Karpas-422 (cell line): ENCODE data around the gene CA12. TPM values are rescaled to one million over a fixed set of nuclear protein-coding genes. Genes with fewer than 3 reads are reported as not detected.

ENCODE experiments used
- DNase-seq: peaks from one replicate; pipeline ENCODE4 v3.0.0-alpha.2; 2015
- H2AFZ ChIP-seq: fragments of 200-600 bp; sonication (generic); 2 replicates; pipeline ENCODE4 v1.6.1; 2014; ENCODE audit warnings: antibody characterized with exemption, low read length, mixed read lengths
- H3K27ac ChIP-seq: fragments of 200-600 bp; sonication (generic); 2 replicates; pipeline ENCODE4 v1.5.1; 2014; ENCODE audit warnings: mild to moderate bottlenecking, low read length, moderate library complexity
- H3K27me3 ChIP-seq: fragments of 200-600 bp; sonication (generic); 2 replicates; pipeline ENCODE4 v1.6.1; 2014; ENCODE audit warnings: low read length, mixed read lengths
- H3K36me3 ChIP-seq: fragments of 200-600 bp; sonication (generic); 2 replicates; pipeline ENCODE4 v1.6.1; 2014; ENCODE audit warnings: low read length, mixed read lengths; ENCODE audit not compliant: insufficient read depth
- H3K4me1 ChIP-seq: fragments of 200-600 bp; sonication (generic); 2 replicates; pipeline ENCODE4 v1.6.1; 2014; ENCODE audit warnings: mild to moderate bottlenecking, low read length, mixed read lengths
- H3K4me2 ChIP-seq: fragments of 200-600 bp; sonication (generic); 2 replicates; pipeline ENCODE4 v1.6.1; 2014; ENCODE audit warnings: low read length, low read depth, mild to moderate bottlenecking; ENCODE audit not compliant: poor library complexity, severe bottlenecking
- H3K4me3 ChIP-seq: fragments of 200-600 bp; sonication (generic); 2 replicates; pipeline ENCODE4 v1.5.1; 2014; ENCODE audit warnings: mild to moderate bottlenecking, antibody characterized with exemption, low read length, mixed read lengths
- H3K79me2 ChIP-seq: fragments of 200-600 bp; sonication (generic); 2 replicates; pipeline ENCODE4 v1.6.1; 2014; ENCODE audit warnings: mild to moderate bottlenecking, low read length, mixed read lengths
- H3K9ac ChIP-seq: fragments of 200-600 bp; sonication (generic); 2 replicates; pipeline ENCODE4 v1.6.0; 2014; ENCODE audit warnings: low read length
- H3K9me2 ChIP-seq: fragments of 200-600 bp; sonication (generic), shearing (Covaris generic); replicated peaks from 2 replicates; pipeline ENCODE4 v1.6.0; 2014; ENCODE audit warnings: mild to moderate bottlenecking, low read length, moderate library complexity; ENCODE audit not compliant: insufficient read depth
- H3K9me3 ChIP-seq: fragments of 300-700, 200-600 bp; sonication (generic); 2 replicates; pipeline ENCODE4 v1.6.1; 2014; ENCODE audit warnings: low read length, mixed read lengths
- H4K20me1 ChIP-seq: fragments of 200-600 bp; sonication (generic); 2 replicates; pipeline ENCODE4 v1.6.1; 2014; ENCODE audit warnings: mild to moderate bottlenecking, antibody characterized with exemption, low read length, low read depth; ENCODE audit not compliant: insufficient read depth
- total RNA-seq: library from RNA; depleted of rRNA; stranded (reverse); fragments of >200 nt; shearing (Covaris generic); gene quantifications from 2 replicates; pipeline ENCODE4 v1.2.3, GENCODE V29; 2014; ENCODE audit warnings: low replicate concordance

Gene CA12
- total RNA-seq, 1 experiment from 2014 or later: not detected

DNA sequence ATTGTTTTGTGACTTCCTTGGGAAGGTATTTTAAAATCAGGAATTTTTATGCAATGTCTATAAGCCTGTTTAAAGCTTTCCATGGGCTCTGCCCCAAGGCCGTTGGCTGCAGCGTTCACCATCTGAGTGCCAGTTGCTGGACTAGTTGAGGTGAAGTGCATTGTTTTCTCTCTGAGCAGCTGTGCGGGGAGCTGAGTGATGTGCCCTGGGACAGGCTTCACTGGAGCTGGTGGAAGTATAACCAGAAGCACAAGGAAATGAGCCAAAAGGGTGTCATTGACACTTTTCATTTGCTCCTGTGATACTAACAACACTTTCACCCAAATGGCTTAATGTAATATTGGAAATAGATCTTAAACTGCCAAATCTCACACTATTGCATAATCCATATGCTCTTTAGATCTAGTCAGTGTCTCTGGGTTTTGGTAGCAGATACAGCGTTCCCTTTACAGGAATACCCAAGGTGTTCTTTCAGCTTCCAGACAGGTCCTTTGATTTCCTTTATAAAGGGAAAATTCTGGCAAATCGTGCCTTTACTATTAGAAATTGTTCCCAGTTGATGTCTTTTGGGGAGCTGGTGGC is 75.1 kb downstream of the CA12 start:
- DNase-seq: no peak
- Histone ChIP-seq H3K9me3 (no peaks in the 10 kb centered on the region), H4K20me1 (no peaks in the 10 kb centered on the region), H3K9me2 (no peaks in the 10 kb centered on the region), H2AFZ (no peak overlapping the region), H3K36me3 (peaks cover 21% of the 10 kb centered on the region; the same call in 1 of the 2 replicates), H3K79me2 (no peaks in the 10 kb centered on the region), H3K4me1 (no peaks in the 10 kb centered on the region), H3K9ac (no peak overlapping the region), H3K27ac (no peak overlapping the region), H3K4me3 (no peak overlapping the region), H3K27me3 (no peaks in the 10 kb centered on the region), H3K4me2 (no peak overlapping the region)

DNA sequence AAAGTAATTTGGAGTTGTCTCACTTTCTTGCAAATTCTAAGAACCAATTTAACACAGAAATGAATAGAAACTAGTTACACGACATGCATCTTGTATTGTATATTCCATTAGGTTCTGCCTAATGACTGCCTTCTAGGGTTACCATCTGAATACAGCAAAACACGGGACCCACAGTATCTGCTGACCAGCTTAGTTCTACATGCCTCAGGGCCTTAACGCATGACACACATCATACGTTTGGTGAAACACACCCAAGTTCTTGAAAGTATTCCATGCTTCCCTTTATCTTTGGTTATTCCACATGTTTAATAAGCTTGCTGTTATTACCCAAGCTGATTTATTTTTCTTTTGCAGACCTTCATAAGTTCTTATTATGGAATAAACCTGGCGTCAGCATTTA is 76.4 kb downstream of the CA12 start:
- DNase-seq: no peak
- Histone ChIP-seq H3K36me3 (peaks cover 21% of the 10 kb centered on the region; the same call in 1 of the 2 replicates), H2AFZ (no peak overlapping the region), H3K4me2 (no peak overlapping the region), H3K9ac (no peak overlapping the region), H4K20me1 (no peaks in the 10 kb centered on the region), H3K79me2 (no peaks in the 10 kb centered on the region), H3K27me3 (no peaks in the 10 kb centered on the region), H3K9me3 (no peaks in the 10 kb centered on the region), H3K4me1 (no peaks in the 10 kb centered on the region), H3K9me2 (no peaks in the 10 kb centered on the region), H3K4me3 (no peak overlapping the region), H3K27ac (no peak overlapping the region)

DNA sequence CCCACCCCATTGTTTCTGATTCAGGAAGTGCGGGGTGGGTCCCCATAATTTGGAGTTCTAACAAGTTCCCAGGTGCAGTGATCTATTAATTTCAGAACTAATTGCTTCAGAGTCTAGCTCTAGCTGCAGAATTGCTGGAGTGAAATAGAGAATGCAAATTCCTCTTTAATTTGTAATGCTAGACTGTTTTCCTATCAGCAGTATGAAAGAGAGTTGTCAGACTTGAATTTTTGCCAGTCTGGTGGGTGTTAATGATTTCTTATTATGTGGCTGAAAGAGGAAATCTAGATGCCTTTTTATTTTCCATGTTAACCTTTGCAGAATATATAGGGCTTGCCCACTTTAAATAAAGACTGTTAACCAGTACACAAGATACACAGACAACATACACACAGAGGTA is 80.6 kb downstream of the CA12 start:
- H3K4me1 ChIP-seq: no peaks in the 10 kb centered on the region
- no peaks in the 10 kb centered on the region for H3K9me2 ChIP-seq
- no peak overlapping the region for H3K9ac ChIP-seq
- no peaks in the 10 kb centered on the region for H3K9me3 ChIP-seq
- no peak overlapping the region for H3K4me2 ChIP-seq
- H2AFZ ChIP-seq: no peak overlapping the region
- H3K27me3 ChIP-seq: no peaks in the 10 kb centered on the region
- no peaks in the 10 kb centered on the region for H4K20me1 ChIP-seq
- no peak overlapping the region for H3K27ac ChIP-seq
- DNase-seq: no peak
- H3K4me3 ChIP-seq: no peak overlapping the region
- 0 out of 2 replicates have a peak, but pooled peaks cover 2% of the 10 kb centered on the region for H3K79me2 ChIP-seq
- H3K36me3 ChIP-seq: peaks cover 16% of the 10 kb centered on the region; the same call in 1 of the 2 replicates

DNA sequence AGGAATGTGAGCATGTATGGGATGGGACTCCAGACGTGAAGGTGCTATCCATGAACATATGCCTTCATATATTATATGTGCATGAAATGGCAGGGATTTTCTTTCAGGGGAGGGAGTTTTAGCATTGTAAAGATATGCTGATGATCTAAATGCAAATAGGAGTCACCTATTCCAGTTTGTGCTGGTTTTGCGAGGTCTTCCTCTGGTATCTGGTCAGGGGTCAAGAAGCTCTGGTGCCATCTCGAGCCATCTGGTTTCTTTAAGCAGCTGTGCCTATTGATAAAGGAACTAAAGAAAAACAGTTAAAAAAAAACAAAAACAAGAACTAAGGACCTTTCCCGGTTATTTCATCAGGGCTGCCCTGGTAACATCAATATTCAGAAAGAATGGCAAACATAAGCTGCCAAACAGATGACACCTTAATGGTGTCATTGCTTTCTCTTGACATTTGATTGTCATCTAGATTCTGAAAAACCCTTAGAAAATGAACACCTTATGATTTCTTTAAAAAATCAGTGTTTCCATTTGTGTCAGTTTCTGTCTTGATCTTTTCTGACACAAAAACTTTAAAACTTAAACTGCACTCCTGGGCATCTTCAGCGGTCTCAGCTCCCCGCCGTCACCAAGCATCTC is 81.6 kb downstream of the CA12 start:
- Histone ChIP-seq H3K4me3 (no peak overlapping the region), H3K9me3 (no peaks in the 10 kb centered on the region), H3K79me2 (0 out of 2 replicates have a peak, but pooled peaks cover 2% of the 10 kb centered on the region), H4K20me1 (no peaks in the 10 kb centered on the region), H3K27ac (no peak overlapping the region), H3K4me1 (no peaks in the 10 kb centered on the region), H3K36me3 (peaks cover 7% of the 10 kb centered on the region; the same call in 1 of the 2 replicates), H3K27me3 (no peaks in the 10 kb centered on the region), H3K9ac (no peak overlapping the region), H3K4me2 (no peak overlapping the region), H2AFZ (no peak overlapping the region), H3K9me2 (no peaks in the 10 kb centered on the region)
- no peak for DNase-seq

DNA sequence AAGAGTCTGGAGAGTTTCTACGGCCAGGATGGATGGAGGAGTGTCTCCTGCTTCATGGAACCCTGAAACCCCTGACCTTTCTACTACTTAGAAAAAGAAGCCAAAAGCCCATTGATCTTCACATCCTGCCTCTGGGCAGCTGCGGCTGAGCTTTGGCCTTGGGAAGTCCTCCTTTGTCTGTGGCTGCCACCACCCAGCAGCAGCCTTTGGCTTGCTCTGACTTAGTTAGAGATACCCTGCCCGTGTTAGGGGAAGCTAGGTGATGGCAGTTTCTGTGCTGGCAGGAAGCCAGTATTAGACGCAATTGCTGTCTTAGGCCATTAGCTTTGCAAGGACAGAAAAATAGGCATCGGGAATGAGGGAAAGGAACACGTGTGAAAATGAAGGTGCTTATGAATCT is 85.5 kb downstream of the CA12 start:
- no peak overlapping the region for H2AFZ ChIP-seq
- no peak overlapping the region for H3K4me3 ChIP-seq
- no peaks in the 10 kb centered on the region for H3K9me2 ChIP-seq
- H3K4me1 ChIP-seq: no peaks in the 10 kb centered on the region
- no peak overlapping the region for H3K9ac ChIP-seq
- 0 out of 2 replicates have a peak, but pooled peaks cover 8% of the 10 kb centered on the region for H3K79me2 ChIP-seq
- no peaks in the 10 kb centered on the region for H4K20me1 ChIP-seq
- peaks cover 10% of the 10 kb centered on the region; the same call in 1 of the 2 replicates for H3K36me3 ChIP-seq
- H3K27me3 ChIP-seq: no peaks in the 10 kb centered on the region
- H3K4me2 ChIP-seq: no peak overlapping the region
- H3K27ac ChIP-seq: no peak overlapping the region
- no peaks in the 10 kb centered on the region for H3K9me3 ChIP-seq
- DNase-seq: no peak

DNA sequence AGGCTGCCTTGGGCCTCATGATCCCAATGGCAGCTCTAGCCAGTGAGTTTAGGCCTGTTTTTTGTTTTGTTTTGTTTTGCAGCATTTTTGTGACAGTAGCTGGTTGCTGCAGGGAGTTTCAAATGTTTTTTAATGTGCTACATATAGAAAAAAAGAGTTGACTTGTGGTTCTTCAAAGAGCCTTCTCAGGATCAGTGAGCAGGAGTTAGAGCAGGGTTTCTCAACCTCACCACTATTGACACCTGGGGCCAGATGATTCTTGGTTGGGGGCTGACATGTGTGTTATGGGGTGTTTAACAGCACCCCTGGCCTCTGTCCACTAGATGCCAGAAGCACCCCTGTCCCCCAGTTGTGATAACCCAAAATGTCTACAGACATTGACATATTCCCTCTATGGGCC is 86.3 kb downstream of the CA12 start:
- H2AFZ ChIP-seq: no peak overlapping the region
- no peaks in the 10 kb centered on the region for H3K9me3 ChIP-seq
- H3K4me3 ChIP-seq: no peak overlapping the region
- no peak overlapping the region for H3K9ac ChIP-seq
- H3K4me1 ChIP-seq: no peaks in the 10 kb centered on the region
- H3K27ac ChIP-seq: no peak overlapping the region
- H3K79me2 ChIP-seq: 0 out of 2 replicates have a peak, but pooled peaks cover 8% of the 10 kb centered on the region
- H3K4me2 ChIP-seq: no peak overlapping the region
- no peaks in the 10 kb centered on the region for H3K27me3 ChIP-seq
- H3K9me2 ChIP-seq: no peaks in the 10 kb centered on the region
- peaks cover 10% of the 10 kb centered on the region; the same call in 1 of the 2 replicates for H3K36me3 ChIP-seq
- no peak for DNase-seq
- H4K20me1 ChIP-seq: no peaks in the 10 kb centered on the region

DNA sequence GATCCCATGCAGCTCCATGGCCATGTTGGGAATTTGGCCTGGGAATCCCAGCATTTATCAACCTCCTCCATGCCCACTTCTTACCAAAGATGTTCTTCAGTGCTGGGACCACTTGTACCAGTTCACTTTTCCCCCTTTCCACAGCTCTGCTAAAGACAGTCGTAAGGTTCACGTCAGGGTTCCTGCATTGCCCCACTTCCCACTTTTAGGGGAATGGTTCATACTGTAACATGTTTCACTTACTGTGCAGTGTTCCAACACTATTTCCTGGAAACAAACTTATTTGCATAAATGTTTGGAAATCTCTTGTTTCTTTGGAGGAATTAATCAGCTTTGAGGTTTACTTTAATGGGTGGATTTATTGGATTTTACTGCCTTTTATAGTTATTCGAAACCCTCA is 87.3 kb downstream of the CA12 start:
- H4K20me1 ChIP-seq: no peaks in the 10 kb centered on the region
- H3K9me2 ChIP-seq: no peaks in the 10 kb centered on the region
- H3K4me2 ChIP-seq: no peak overlapping the region
- no peaks in the 10 kb centered on the region for H3K27me3 ChIP-seq
- DNase-seq: no peak
- no peaks in the 10 kb centered on the region for H3K4me1 ChIP-seq
- no peak overlapping the region for H2AFZ ChIP-seq
- H3K9me3 ChIP-seq: no peaks in the 10 kb centered on the region
- no peak overlapping the region for H3K9ac ChIP-seq
- 0 out of 2 replicates have a peak, but pooled peaks cover 8% of the 10 kb centered on the region for H3K79me2 ChIP-seq
- H3K27ac ChIP-seq: no peak overlapping the region
- peaks cover 10% of the 10 kb centered on the region; the same call in 1 of the 2 replicates for H3K36me3 ChIP-seq
- H3K4me3 ChIP-seq: no peak overlapping the region

DNA sequence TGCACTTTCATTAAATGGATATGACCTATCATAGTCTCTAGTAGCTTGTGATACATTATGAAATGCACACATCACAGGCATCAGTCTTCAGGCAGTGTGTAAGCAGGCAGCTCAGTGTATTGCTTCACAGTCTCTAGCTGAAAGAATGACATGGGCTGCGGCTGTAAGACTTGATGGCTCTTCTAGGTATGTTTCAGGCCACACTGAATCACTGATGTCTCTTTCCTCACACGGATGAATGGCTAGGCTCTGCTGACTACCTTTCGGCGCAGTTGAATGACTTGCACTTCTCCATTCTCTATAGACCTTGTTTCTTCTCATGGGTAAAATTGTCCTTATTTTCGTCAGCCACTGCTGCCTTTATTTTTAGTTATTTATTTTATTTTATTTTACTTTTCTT is 88.9 kb downstream of the CA12 start:
- H3K79me2 ChIP-seq: 0 out of 2 replicates have a peak, but pooled peaks cover 8% of the 10 kb centered on the region
- H3K4me1 ChIP-seq: peaks cover 6% of the 10 kb centered on the region
- H2AFZ ChIP-seq: no peak overlapping the region
- no peaks in the 10 kb centered on the region for H3K9me2 ChIP-seq
- H3K9me3 ChIP-seq: no peaks in the 10 kb centered on the region
- no peak overlapping the region for H3K9ac ChIP-seq
- H3K4me3 ChIP-seq: no peak overlapping the region
- peaks cover 13% of the 10 kb centered on the region; the same call in 1 of the 2 replicates for H3K36me3 ChIP-seq
- no peaks in the 10 kb centered on the region for H4K20me1 ChIP-seq
- DNase-seq: no peak
- no peak overlapping the region for H3K4me2 ChIP-seq
- no peaks in the 10 kb centered on the region for H3K27me3 ChIP-seq
- H3K27ac ChIP-seq: no peak overlapping the region
